Activated T-helper 1 cell treated with anti-CD3 and anti-CD28 coated beads, Interleukin-2, amount 50 U/mL, for 16 hours (primary cell): Measurements from ENCODE around the gene PSAT1.

ENCODE experiments used
- DNase-seq, 2 donors: peaks; one replicate each; pipeline ENCODE4 v3.0.0-alpha.2; 2020; ENCODE audit warnings: low read depth in 1 of 2, low spot score in 1 of 2

The PSAT1 gene

GRCh38 chr9:78292716-78293497 lies 4.0 kb upstream of the PSAT1 start:
- no peak for DNase-seq

- no peak for DNase-seq
These were observed 2.4 kb upstream of the PSAT1 start for GRCh38 chr9:78294290-78295176.

- DNase-seq = no peak
These were observed 1.7 kb upstream of the PSAT1 start for GRCh38 chr9:78295177-78295575.

- DNase-seq = no peak
These were observed 1.2 kb upstream of the PSAT1 start for GRCh38 chr9:78295731-78296130.

GRCh38 chr9:78296201-78296892 lies 578 bp upstream of the PSAT1 start:
- DNase-seq = no peak

GRCh38 chr9:78297672-78297961 lies 692 bp downstream of the PSAT1 start:
- DNase-seq = no peak

GRCh38 chr9:78298046-78298765 lies 1.3 kb downstream of the PSAT1 start:
- DNase-seq = no peak

GRCh38 chr9:78300209-78300608 lies 3.3 kb downstream of the PSAT1 start:
- no peak for DNase-seq

GRCh38 chr9:78301466-78301865 lies 4.5 kb downstream of the PSAT1 start:
- DNase-seq = no peak

GRCh38 chr9:78303377-78304062 lies 6.6 kb downstream of the PSAT1 start:
- no peak for DNase-seq

GRCh38 chr9:78304357-78304756 lies 7.4 kb downstream of the PSAT1 start:
- no peak for DNase-seq

- DNase-seq = no peak
These were observed 9.5 kb downstream of the PSAT1 start for GRCh38 chr9:78306222-78307076.

GRCh38 chr9:78307360-78307759 lies 10.4 kb downstream of the PSAT1 start:
- DNase-seq = no peak

GRCh38 chr9:78309066-78309465 lies 12.1 kb downstream of the PSAT1 start:
- no peak for DNase-seq

GRCh38 chr9:78311075-78311474 lies 14.2 kb downstream of the PSAT1 start:
- no peak for DNase-seq

GRCh38 chr9:78311886-78312524 lies 15.1 kb downstream of the PSAT1 start:
- no peak for DNase-seq

GRCh38 chr9:78314550-78314949 lies 17.6 kb downstream of the PSAT1 start:
- DNase-seq = no peak

GRCh38 chr9:78314953-78315870 lies 18.3 kb downstream of the PSAT1 start:
- no peak for DNase-seq
